Measurements from ENCODE around the gene RGS7.

RGS7 gene

GRCh38 chr1:240877605-240878004 is 479.4 kb downstream of the RGS7 start:
- no peak overlapping the region for H3K27ac ChIP-seq (ENCODE audit: low read depth, low read length)
- WGBS = 100% methylated on average over 1 of the region's 1 CpG

GRCh38 chr1:240876071-240876470 is 480.9 kb downstream of the RGS7 start:
- H3K27me3 ChIP-seq (ENCODE audit: insufficient read depth, low read length) = no peaks in the 10 kb centered on the region
- no peaks in the 10 kb centered on the region for H3K36me3 ChIP-seq (ENCODE audit: insufficient read depth, low read length)
- H3K9ac ChIP-seq (ENCODE audit: low read depth, low read length) = no peak overlapping the region
- no peaks in the 10 kb centered on the region for H3K4me1 ChIP-seq (ENCODE audit: insufficient read depth, low read length)
- H3K4me3 ChIP-seq (ENCODE audit: low read length) = no peak overlapping the region
- no peak overlapping the region for H3K27ac ChIP-seq (ENCODE audit: low read depth, low read length)
- 91% methylated on average over 4 of the region's 4 CpGs for WGBS
- no peaks in the 10 kb centered on the region for H3K9me3 ChIP-seq (ENCODE audit: insufficient read depth, low read depth, low read length)

More at GRCh38 chr1:240877605-240878004, 479.4 kb downstream of the RGS7 start:
- no peak overlapping the region for H3K4me3 ChIP-seq (ENCODE audit: low read length)
- no peaks in the 10 kb centered on the region for H3K36me3 ChIP-seq (ENCODE audit: insufficient read depth, low read length)
- H3K9me3 ChIP-seq (ENCODE audit: insufficient read depth, low read depth, low read length) = no peaks in the 10 kb centered on the region
- H3K4me1 ChIP-seq (ENCODE audit: insufficient read depth, low read length) = no peaks in the 10 kb centered on the region
- H3K9ac ChIP-seq (ENCODE audit: low read depth, low read length) = no peak overlapping the region
- H3K27me3 ChIP-seq (ENCODE audit: insufficient read depth, low read length) = no peaks in the 10 kb centered on the region

GRCh38 chr1:240869071-240869470 is 487.9 kb downstream of the RGS7 start:
- Histone ChIP-seq H3K36me3 (ENCODE audit: insufficient read depth, low read length) (no peaks in the 10 kb centered on the region), H3K27me3 (ENCODE audit: insufficient read depth, low read length) (no peaks in the 10 kb centered on the region), H3K9me3 (ENCODE audit: insufficient read depth, low read depth, low read length) (no peaks in the 10 kb centered on the region), H3K9ac (ENCODE audit: low read depth, low read length) (no peak overlapping the region), H3K27ac (ENCODE audit: low read depth, low read length) (no peak overlapping the region), H3K4me1 (ENCODE audit: insufficient read depth, low read length) (no peaks in the 10 kb centered on the region), H3K4me3 (ENCODE audit: low read length) (no peak overlapping the region)
- 94% methylated on average over 3 of the region's 3 CpGs for WGBS

DNA sequence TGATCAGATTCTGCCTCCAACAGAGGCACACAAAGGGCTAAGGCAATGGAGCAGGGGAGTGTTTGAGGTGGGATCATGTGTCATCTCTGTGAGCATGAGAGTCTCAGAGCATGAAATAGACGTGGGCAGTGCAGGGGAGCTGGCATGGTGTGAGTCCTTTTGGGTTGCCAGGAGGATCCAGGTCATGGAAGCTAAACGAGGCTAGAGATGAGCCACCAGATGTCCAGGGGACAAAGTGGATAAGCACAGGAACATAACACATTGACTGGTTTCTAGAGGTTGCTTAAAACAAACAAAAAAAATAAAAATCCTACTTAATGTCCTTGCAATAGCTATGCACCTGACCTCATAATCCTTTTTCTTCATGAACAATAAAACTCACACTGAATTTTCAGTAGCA is 490.3 kb downstream of the RGS7 start:
- H3K36me3 ChIP-seq (ENCODE audit: insufficient read depth, low read length) = no peaks in the 10 kb centered on the region
- no peak overlapping the region for H3K4me3 ChIP-seq (ENCODE audit: low read length)
- H3K27me3 ChIP-seq (ENCODE audit: insufficient read depth, low read length) = no peaks in the 10 kb centered on the region
- H3K9ac ChIP-seq (ENCODE audit: low read depth, low read length) = no peak overlapping the region
- H3K27ac ChIP-seq (ENCODE audit: low read depth, low read length) = no peak overlapping the region
- WGBS = 90% methylated on average over 2 of the region's 2 CpGs
- H3K9me3 ChIP-seq (ENCODE audit: insufficient read depth, low read depth, low read length) = no peaks in the 10 kb centered on the region
- H3K4me1 ChIP-seq (ENCODE audit: insufficient read depth, low read length) = no peaks in the 10 kb centered on the region

DNA sequence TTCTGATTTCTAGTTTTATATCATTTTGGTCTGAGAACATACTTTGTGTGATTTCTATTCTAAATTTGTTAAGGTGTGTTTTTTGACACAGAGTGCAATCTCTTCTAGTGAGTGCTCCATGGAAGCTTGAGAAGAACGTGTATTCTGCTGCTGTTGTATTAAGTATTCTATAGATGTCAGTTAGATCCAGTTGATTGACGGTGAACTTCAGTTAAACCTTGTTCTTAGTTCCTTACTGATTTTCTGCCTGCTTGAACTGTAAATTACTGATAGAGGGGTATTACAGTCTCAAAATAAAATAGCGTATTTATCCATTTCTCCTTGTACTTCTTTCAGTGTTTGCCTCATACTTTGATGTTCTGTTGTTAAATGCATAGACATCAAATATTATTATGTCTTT is 497.0 kb downstream of the RGS7 start:
- Histone ChIP-seq H3K4me3 (ENCODE audit: low read length) (no peak overlapping the region), H3K27me3 (ENCODE audit: insufficient read depth, low read length) (no peaks in the 10 kb centered on the region), H3K9me3 (ENCODE audit: insufficient read depth, low read depth, low read length) (no peaks in the 10 kb centered on the region), H3K4me1 (ENCODE audit: insufficient read depth, low read length) (no peaks in the 10 kb centered on the region), H3K36me3 (ENCODE audit: insufficient read depth, low read length) (no peaks in the 10 kb centered on the region), H3K9ac (ENCODE audit: low read depth, low read length) (no peak overlapping the region), H3K27ac (ENCODE audit: low read depth, low read length) (no peak overlapping the region)
- 91% methylated on average over 2 of the region's 3 CpGs for WGBS

- H3K9ac ChIP-seq (ENCODE audit: low read depth, low read length) = no peak overlapping the region
- H3K9me3 ChIP-seq (ENCODE audit: insufficient read depth, low read depth, low read length) = no peaks in the 10 kb centered on the region
- H3K36me3 ChIP-seq (ENCODE audit: insufficient read depth, low read length) = no peaks in the 10 kb centered on the region
- no peaks in the 10 kb centered on the region for H3K4me1 ChIP-seq (ENCODE audit: insufficient read depth, low read length)
- H3K4me3 ChIP-seq (ENCODE audit: low read length) = no peak overlapping the region
- 91% methylated on average over 5 of the region's 6 CpGs for WGBS
- no peak overlapping the region for H3K27ac ChIP-seq (ENCODE audit: low read depth, low read length)
- no peaks in the 10 kb centered on the region for H3K27me3 ChIP-seq (ENCODE audit: insufficient read depth, low read length)
These were observed 502.6 kb downstream of the RGS7 start for GRCh38 chr1:240854367-240854766.

- no peaks in the 10 kb centered on the region for H3K4me1 ChIP-seq (ENCODE audit: insufficient read depth, low read length)
- no peaks in the 10 kb centered on the region for H3K36me3 ChIP-seq (ENCODE audit: insufficient read depth, low read length)
- no peak overlapping the region for H3K4me3 ChIP-seq (ENCODE audit: low read length)
- 100% methylated on average over 1 of the region's 2 CpGs for WGBS
- no peak overlapping the region for H3K27ac ChIP-seq (ENCODE audit: low read depth, low read length)
- no peak overlapping the region for H3K9ac ChIP-seq (ENCODE audit: low read depth, low read length)
- no peaks in the 10 kb centered on the region for H3K9me3 ChIP-seq (ENCODE audit: insufficient read depth, low read depth, low read length)
- no peaks in the 10 kb centered on the region for H3K27me3 ChIP-seq (ENCODE audit: insufficient read depth, low read length)
These were observed 509.7 kb downstream of the RGS7 start for GRCh38 chr1:240847325-240847724.

DNA sequence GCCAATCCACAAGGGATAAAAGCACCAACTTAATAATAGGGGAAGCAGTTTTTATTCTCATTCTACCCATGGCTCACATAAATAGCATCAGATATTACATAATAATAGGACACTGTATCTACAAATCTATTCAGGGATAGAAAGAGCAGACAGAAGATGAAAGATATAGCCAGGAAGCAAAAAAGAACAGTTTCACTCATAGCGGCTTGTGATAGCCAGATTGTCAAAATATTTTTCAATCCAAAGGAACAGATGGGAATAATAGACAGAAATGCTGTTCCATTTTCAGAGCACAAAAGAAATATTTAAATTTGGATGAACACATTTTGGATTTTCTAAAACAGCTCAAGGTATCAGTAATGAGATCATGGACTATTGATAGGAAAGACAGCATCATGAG is 512.5 kb downstream of the RGS7 start:
- no peak overlapping the region for H3K4me3 ChIP-seq (ENCODE audit: low read length)
- no peak overlapping the region for H3K9ac ChIP-seq (ENCODE audit: low read depth, low read length)
- H3K4me1 ChIP-seq (ENCODE audit: insufficient read depth, low read length) = no peaks in the 10 kb centered on the region
- H3K9me3 ChIP-seq (ENCODE audit: insufficient read depth, low read depth, low read length) = no peaks in the 10 kb centered on the region
- H3K36me3 ChIP-seq (ENCODE audit: insufficient read depth, low read length) = no peaks in the 10 kb centered on the region
- no peaks in the 10 kb centered on the region for H3K27me3 ChIP-seq (ENCODE audit: insufficient read depth, low read length)
- H3K27ac ChIP-seq (ENCODE audit: low read depth, low read length) = no peak overlapping the region
- WGBS = 93% methylated on average over 1 of the region's 1 CpG

DNA sequence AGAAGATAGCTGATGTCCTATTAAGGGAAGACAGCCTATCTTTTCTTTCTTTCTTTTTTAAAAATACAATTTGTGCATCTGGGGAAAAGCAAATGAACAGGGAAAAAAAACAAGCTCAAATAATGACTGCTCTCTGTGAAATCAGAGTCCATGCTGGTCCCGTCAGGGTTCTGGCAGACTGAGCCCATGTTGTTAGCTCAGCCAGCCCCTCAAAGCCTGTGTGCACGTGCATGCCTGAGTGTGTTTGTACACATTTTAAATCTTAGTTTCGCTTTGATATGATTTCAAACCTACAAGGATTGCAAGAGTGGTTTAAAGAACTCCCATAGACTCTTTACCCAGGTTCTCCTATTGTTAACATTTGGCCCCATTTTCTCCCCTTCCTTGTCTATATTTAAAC is 513.2 kb downstream of the RGS7 start:
- WGBS = 78% methylated on average over 3 of the region's 3 CpGs
- no peak overlapping the region for H3K4me3 ChIP-seq (ENCODE audit: low read length)

DNA sequence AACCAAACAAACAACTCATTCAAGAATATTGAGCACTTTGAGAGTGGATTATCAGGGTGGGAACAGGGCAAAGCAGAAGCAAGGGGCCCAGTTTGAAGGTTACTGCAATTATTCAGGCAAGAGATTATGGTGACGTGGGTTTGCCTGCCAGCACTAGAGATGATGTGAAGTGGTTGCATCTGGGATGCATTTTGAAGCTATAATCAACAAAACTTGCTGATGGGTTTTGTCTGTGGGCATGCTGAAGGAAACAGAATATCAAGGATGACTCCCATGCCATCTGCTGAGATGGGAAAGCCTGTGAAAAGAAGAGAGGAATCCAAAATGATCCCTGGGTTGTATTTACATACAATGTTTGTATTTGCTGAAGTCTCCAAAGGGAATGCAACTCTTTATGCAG is 520.7 kb downstream of the RGS7 start:
- Histone ChIP-seq H3K27ac (ENCODE audit: low read depth, low read length) (no peak overlapping the region), H3K4me1 (ENCODE audit: insufficient read depth, low read length) (no peaks in the 10 kb centered on the region), H3K9ac (ENCODE audit: low read depth, low read length) (no peak overlapping the region), H3K4me3 (ENCODE audit: low read length) (no peak overlapping the region), H3K27me3 (ENCODE audit: insufficient read depth, low read length) (no peaks in the 10 kb centered on the region), H3K9me3 (ENCODE audit: insufficient read depth, low read depth, low read length) (no peaks in the 10 kb centered on the region), H3K36me3 (ENCODE audit: insufficient read depth, low read length) (no peaks in the 10 kb centered on the region)
- 88% methylated on average over 1 of the region's 1 CpG for WGBS

More for the DNA sequence above, 513.2 kb downstream of the RGS7 start:
- Histone ChIP-seq H3K9me3 (ENCODE audit: insufficient read depth, low read depth, low read length) (no peaks in the 10 kb centered on the region), H3K9ac (ENCODE audit: low read depth, low read length) (no peak overlapping the region), H3K27ac (ENCODE audit: low read depth, low read length) (no peak overlapping the region), H3K4me1 (ENCODE audit: insufficient read depth, low read length) (no peaks in the 10 kb centered on the region), H3K36me3 (ENCODE audit: insufficient read depth, low read length) (no peaks in the 10 kb centered on the region), H3K27me3 (ENCODE audit: insufficient read depth, low read length) (no peaks in the 10 kb centered on the region)

DNA sequence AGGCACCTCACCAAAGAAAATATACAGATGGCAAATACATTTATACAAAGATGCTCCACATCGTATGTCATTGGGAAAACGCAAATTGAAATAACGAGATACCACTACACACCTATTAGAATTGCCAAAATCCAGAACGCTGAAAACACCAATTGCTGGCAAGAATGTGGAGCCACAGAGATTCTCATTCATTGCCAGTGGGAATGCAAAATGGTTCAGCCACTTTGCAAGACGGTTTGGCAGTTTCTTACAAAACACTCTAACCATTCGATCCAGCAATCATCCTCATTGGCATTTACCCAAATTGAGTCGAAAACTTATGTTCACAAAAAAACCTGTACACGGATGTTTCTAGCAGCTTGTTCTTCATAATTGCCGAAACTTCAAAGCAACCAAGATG is 521.7 kb downstream of the RGS7 start:
- Histone ChIP-seq H3K27me3 (ENCODE audit: insufficient read depth, low read length) (no peaks in the 10 kb centered on the region), H3K4me1 (ENCODE audit: insufficient read depth, low read length) (no peaks in the 10 kb centered on the region), H3K4me3 (ENCODE audit: low read length) (no peak overlapping the region), H3K36me3 (ENCODE audit: insufficient read depth, low read length) (no peaks in the 10 kb centered on the region), H3K9me3 (ENCODE audit: insufficient read depth, low read depth, low read length) (no peaks in the 10 kb centered on the region), H3K9ac (ENCODE audit: low read depth, low read length) (no peak overlapping the region), H3K27ac (ENCODE audit: low read depth, low read length) (no peak overlapping the region)
- WGBS = 91% methylated on average over 9 of the region's 9 CpGs

DNA sequence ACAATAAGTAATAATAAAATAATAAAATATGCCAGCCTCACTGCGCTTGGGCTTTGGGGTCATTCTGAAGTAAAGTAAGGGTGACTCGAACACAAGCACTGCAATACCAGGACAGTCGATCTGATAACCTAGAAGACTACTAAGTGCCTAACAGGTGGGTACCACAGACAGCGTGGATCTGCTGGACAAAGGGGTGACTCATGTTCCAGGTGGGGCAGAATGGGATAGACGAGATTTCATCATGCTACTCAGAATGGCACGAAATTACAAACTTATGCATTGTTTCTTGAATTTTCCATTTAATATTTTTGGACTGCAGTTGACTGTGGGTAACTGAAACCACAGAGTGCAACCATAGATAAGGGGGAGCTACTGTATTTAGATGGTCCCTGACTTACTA is 523.9 kb downstream of the RGS7 start:
- Histone ChIP-seq H3K4me3 (ENCODE audit: low read length) (no peak overlapping the region), H3K27me3 (ENCODE audit: insufficient read depth, low read length) (no peaks in the 10 kb centered on the region), H3K27ac (ENCODE audit: low read depth, low read length) (no peak overlapping the region), H3K9me3 (ENCODE audit: insufficient read depth, low read depth, low read length) (no peaks in the 10 kb centered on the region), H3K36me3 (ENCODE audit: insufficient read depth, low read length) (no peaks in the 10 kb centered on the region), H3K9ac (ENCODE audit: low read depth, low read length) (no peak overlapping the region), H3K4me1 (ENCODE audit: insufficient read depth, low read length) (no peaks in the 10 kb centered on the region)
- WGBS = 90% methylated on average over 6 of the region's 6 CpGs
